ENCODE results near the gene SSH2. TPM values are rescaled to one million over a fixed set of nuclear protein-coding genes. Genes with fewer than 3 reads are reported as not detected.

The SSH2 gene
- total RNA-seq, 1 experiment from 2014 or later, result 6.4 TPM

- DNase-seq (ENCODE audit: low spot score), result peak; percentile 47
- in situ Hi-C loops (cut with HindIII; ENCODE audit: low sequenced_read_pairs), result no loop called here
Observed at GRCh38 chr17:29590411-29591145, 339.4 kb downstream of the SSH2 start.

GRCh38 chr17:29589524-29590410 is 340.3 kb downstream of the SSH2 start, which contains the start of gene GIT1:
Gene GIT1, minus strand, starts transcription at chr17:29589648. Its CDS starts 270 bp downstream, at chr17:29589378.
- DNase-seq (ENCODE audit: low spot score), result peak; percentile 88
- in situ Hi-C loops (cut with HindIII; ENCODE audit: low sequenced_read_pairs), result no loop called here

- in situ Hi-C loops (cut with HindIII; ENCODE audit: low sequenced_read_pairs), result no loop called here
- DNase-seq (ENCODE audit: low spot score), result peak; percentile 36
Observed at GRCh38 chr17:29588562-29589411, 341.2 kb downstream of the SSH2 start.

- in situ Hi-C loops (cut with HindIII; ENCODE audit: low sequenced_read_pairs), result no loop called here
- no peak for DNase-seq (ENCODE audit: low spot score)
Observed at GRCh38 chr17:29588017-29588561, 341.9 kb downstream of the SSH2 start.

GRCh38 chr17:29587591-29587990 is 342.4 kb downstream of the SSH2 start:
- in situ Hi-C loops (cut with HindIII; ENCODE audit: low sequenced_read_pairs), result no loop called here
- DNase-seq (ENCODE audit: low spot score), result no peak

- no peak for DNase-seq (ENCODE audit: low spot score)
- in situ Hi-C loops (cut with HindIII; ENCODE audit: low sequenced_read_pairs), result no loop called here
Observed at GRCh38 chr17:29586676-29587469, 343.2 kb downstream of the SSH2 start.

- no peak for DNase-seq (ENCODE audit: low spot score)
- in situ Hi-C loops (cut with HindIII; ENCODE audit: low sequenced_read_pairs), result no loop called here
Observed at GRCh38 chr17:29585080-29585751, 344.8 kb downstream of the SSH2 start.

GRCh38 chr17:29584452-29585079 is 345.5 kb downstream of the SSH2 start:
- no peak for DNase-seq (ENCODE audit: low spot score)
- in situ Hi-C loops (cut with HindIII; ENCODE audit: low sequenced_read_pairs), result no loop called here

GRCh38 chr17:29583324-29584248 is 346.4 kb downstream of the SSH2 start:
- in situ Hi-C loops (cut with HindIII; ENCODE audit: low sequenced_read_pairs), result no loop called here
- DNase-seq (ENCODE audit: low spot score), result no peak

GRCh38 chr17:29582772-29583171 is 347.3 kb downstream of the SSH2 start:
- peak; percentile 89 for DNase-seq (ENCODE audit: low spot score)
- in situ Hi-C loops (cut with HindIII; ENCODE audit: low sequenced_read_pairs), result no loop called here

GRCh38 chr17:29582254-29582765 is 347.7 kb downstream of the SSH2 start:
- in situ Hi-C loops (cut with HindIII; ENCODE audit: low sequenced_read_pairs), result no loop called here
- no peak for DNase-seq (ENCODE audit: low spot score)

GRCh38 chr17:29581583-29582253 is 348.3 kb downstream of the SSH2 start:
- in situ Hi-C loops (cut with HindIII; ENCODE audit: low sequenced_read_pairs), result no loop called here
- DNase-seq (ENCODE audit: low spot score), result peak; percentile 63

- in situ Hi-C loops (cut with HindIII; ENCODE audit: low sequenced_read_pairs), result no loop called here
- DNase-seq (ENCODE audit: low spot score), result peak; percentile 91
Observed at GRCh38 chr17:29579866-29580771, 349.9 kb downstream of the SSH2 start.

- no peak for DNase-seq (ENCODE audit: low spot score)
- in situ Hi-C loops (cut with HindIII; ENCODE audit: low sequenced_read_pairs), result no loop called here
Observed at GRCh38 chr17:29578626-29579485, 351.2 kb downstream of the SSH2 start.
